Mesenchymal stem cell (in vitro differentiated cells and primary cell): Measurements from ENCODE around the gene TAF3.

Experiments
- DNase-seq: peaks from one replicate; pipeline ENCODE4 v3.0.0-alpha.2; 2013
- H2AFZ ChIP-seq: one replicate; pipeline ENCODE4 v1.6.1; 2013; ENCODE audit warnings: low read depth, mild to moderate bottlenecking, control low read depth, inconsistent platforms, low read length, moderate library complexity
- H2AK5ac ChIP-seq: 2 replicates; pipeline ENCODE4 v1.6.1; 2013; ENCODE audit warnings: low read length, moderate library complexity, mild to moderate bottlenecking, inconsistent platforms; ENCODE audit not compliant: severe bottlenecking
- H2BK120ac ChIP-seq: one replicate; pipeline ENCODE4 v1.6.1; 2013; ENCODE audit warnings: low read depth, mild to moderate bottlenecking, inconsistent platforms, low read length, moderate library complexity
- H2BK12ac ChIP-seq, 2 experiments: one replicate each; pipeline ENCODE4 v1.6.1; 2013; ENCODE audit warnings: inconsistent platforms in 2 of 2, low read length in 2 of 2, mild to moderate bottlenecking in 2 of 2, moderate library complexity in 2 of 2, control low read depth in 1 of 2
- H2BK15ac ChIP-seq: one replicate; pipeline ENCODE4 v1.6.1; 2013; ENCODE audit warnings: mild to moderate bottlenecking, low read depth, inconsistent platforms; ENCODE audit not compliant: poor library complexity, severe bottlenecking
- H2BK5ac ChIP-seq: 2 replicates; pipeline ENCODE4 v1.6.1; 2013; ENCODE audit warnings: low read depth, mild to moderate bottlenecking, low read length, control low read depth, inconsistent platforms; ENCODE audit not compliant: poor library complexity, severe bottlenecking
- H3K14ac ChIP-seq, 2 experiments: one replicate each; pipeline ENCODE4 v1.6.1; 2013; ENCODE audit warnings: inconsistent platforms in 2 of 2, low read length in 2 of 2, control low read depth in 1 of 2, mild to moderate bottlenecking in 1 of 2, moderate library complexity in 1 of 2
- H3K18ac ChIP-seq, 2 experiments: one replicate each; pipeline ENCODE4 v1.6.1; 2013; ENCODE audit warnings: inconsistent platforms in 2 of 2, low read length in 2 of 2, control low read depth in 1 of 2, low read depth in 1 of 2, mild to moderate bottlenecking in 1 of 2
- H3K23ac ChIP-seq, 2 experiments: one replicate each; pipeline ENCODE4 v1.6.1; 2013; ENCODE audit warnings: inconsistent platforms in 2 of 2, low read length in 2 of 2, mild to moderate bottlenecking in 2 of 2, moderate library complexity in 2 of 2, control low read depth in 1 of 2
- H3K27ac ChIP-seq: 2 replicates; pipeline ENCODE4 v1.5.1; 2013; ENCODE audit warnings: mild to moderate bottlenecking, moderate library complexity, low read length, control low read depth, inconsistent platforms; ENCODE audit not compliant: poor library complexity, severe bottlenecking
- H3K27me3 ChIP-seq, 2 experiments: 2 replicates each; pipeline versions ENCODE4 v1.6.1 to v1.7.0; 2013; ENCODE audit warnings: low read length in 2 of 2, mild to moderate bottlenecking in 2 of 2, moderate library complexity in 2 of 2, control low read depth in 1 of 2, inconsistent platforms in 1 of 2; ENCODE audit not compliant: control insufficient read depth in 1 of 2, insufficient read depth in 1 of 2
- H3K36me3 ChIP-seq, 2 experiments: 2 replicates each; pipeline versions ENCODE4 v1.6.1 to v1.7.0; 2013; ENCODE audit warnings: low read length in 2 of 2, control low read depth in 1 of 2, inconsistent platforms in 1 of 2, low read depth in 1 of 2, mild to moderate bottlenecking in 1 of 2; ENCODE audit not compliant: insufficient read depth in 2 of 2, control insufficient read depth in 1 of 2
- H3K4ac ChIP-seq, 2 experiments: one replicate each; pipeline ENCODE4 v1.6.1; 2013; ENCODE audit warnings: inconsistent platforms in 2 of 2, low read length in 2 of 2, mild to moderate bottlenecking in 2 of 2, moderate library complexity in 2 of 2, control low read depth in 1 of 2, low read depth in 1 of 2
- H3K4me1 ChIP-seq: 2 replicates; pipeline ENCODE4 v1.6.1; 2013; ENCODE audit warnings: low read depth, low read length, control low read depth; ENCODE audit not compliant: control insufficient read depth, insufficient read depth
- H3K4me2 ChIP-seq: 2 replicates; pipeline ENCODE4 v1.6.1; 2013; ENCODE audit warnings: low read length, mild to moderate bottlenecking, inconsistent platforms; ENCODE audit not compliant: poor library complexity, severe bottlenecking
- H3K4me3 ChIP-seq, 2 experiments: 2 replicates each; pipeline versions ENCODE4 v1.5.1 to v1.7.0; 2013; ENCODE audit warnings: low read length in 2 of 2, mild to moderate bottlenecking in 2 of 2, control low read depth in 1 of 2, low read depth in 1 of 2; ENCODE audit not compliant: insufficient read depth in 1 of 2
- H3K79me1 ChIP-seq: replicated peaks from 2 replicates; pipeline ENCODE4 v1.6.1; 2013; ENCODE audit warnings: mild to moderate bottlenecking, control low read depth, low read length, inconsistent platforms; ENCODE audit not compliant: poor library complexity, severe bottlenecking
- H3K9ac ChIP-seq: 2 replicates; pipeline ENCODE4 v1.7.0; 2013; ENCODE audit warnings: mild to moderate bottlenecking, low read length, moderate library complexity
- H3K9me3 ChIP-seq: 2 replicates; pipeline ENCODE4 v1.7.0; 2013; ENCODE audit warnings: mild to moderate bottlenecking, low read length; ENCODE audit not compliant: control insufficient read depth
- H4K8ac ChIP-seq: one replicate; pipeline ENCODE4 v1.6.1; 2013; ENCODE audit warnings: inconsistent platforms, mild to moderate bottlenecking, low read length, moderate library complexity
- H4K91ac ChIP-seq: one replicate; pipeline ENCODE4 v1.6.1; 2013; ENCODE audit warnings: mild to moderate bottlenecking, low read length, inconsistent platforms
- WGBS: methylation state at CpG from one replicate; pipeline ENCODE4 v1.1.7; 2013; ENCODE audit warnings: mixed read lengths; 5-methylcytosine and 5-hydroxymethylcytosine counted together

The TAF3 gene

GRCh38 chr10:8054494-8055407, 236.4 kb downstream of the TAF3 start, which contains the start of gene GATA3:
Gene GATA3, plus strand, starts transcription at chr10:8054688. Its CDS starts 968 bp downstream, at chr10:8055656.
- DNase-seq, result peak; percentile 92
- Histone ChIP-seq H3K79me1 (no peaks in the 10 kb centered on the region), H3K4me3 (peak within 1 kb of the TSS; percentile 28 to 70), H3K23ac (peak within 1 kb of the TSS; percentile 44 to 97), H4K91ac (peak within 1 kb of the TSS; percentile 91), H3K18ac (peak within 1 kb of the TSS; percentile 83 to 95), H3K4ac (peak within 1 kb of the TSS; percentile 71 to 75), H4K8ac (peak within 1 kb of the TSS; percentile 98), H2BK5ac (no peak within 1 kb of the TSS), H2AFZ (peak within 1 kb of the TSS; percentile 52), H3K36me3 (peaks cover 0 to 3% of the 10 kb centered on the region in 2 experiments), H3K4me2 (peak within 1 kb of the TSS; percentile 73), H3K9ac (no peak within 1 kb of the TSS), H3K9me3 (no peaks in the 10 kb centered on the region), H2BK12ac (peak within 1 kb of the TSS; percentile 11 to 68), H2BK120ac (peak within 1 kb of the TSS; percentile 74), H2BK15ac (no peak within 1 kb of the TSS), H3K27ac (no peak within 1 kb of the TSS), H3K14ac (peak within 1 kb of the TSS in 1 of 2 experiments; percentile 93), H3K27me3 (peaks cover 94 to 100% of the 10 kb centered on the region in 2 experiments), H3K4me1 (peaks cover 41% of the 10 kb centered on the region), H2AK5ac (no peak within 1 kb of the TSS)
- WGBS, result under 1% methylated on average over 29 of the region's 65 CpGs

GRCh38 chr10:8055420-8056349, 237.4 kb downstream of the TAF3 start:
- peak overlapping the region; percentile 71 to 75 for H3K4ac ChIP-seq
- H3K9me3 ChIP-seq, result no peaks in the 10 kb centered on the region
- H3K9ac ChIP-seq, result no peak overlapping the region
- WGBS, result 4% methylated on average over 78 of the region's 85 CpGs
- peaks cover 0 to 3% of the 10 kb centered on the region in 2 experiments for H3K36me3 ChIP-seq
- peak overlapping the region in 1 of 2 experiments; percentile 93 for H3K14ac ChIP-seq
- H3K23ac ChIP-seq, result peak overlapping the region; percentile 38 to 97
- DNase-seq, result no peak
- peak overlapping the region; percentile 34 for H3K4me2 ChIP-seq
- peak overlapping the region; percentile 91 for H4K91ac ChIP-seq
- peaks cover 94 to 100% of the 10 kb centered on the region in 2 experiments for H3K27me3 ChIP-seq
- H2BK120ac ChIP-seq, result peak overlapping the region; percentile 74
- H3K18ac ChIP-seq, result peak overlapping the region; percentile 83 to 95
- no peak overlapping the region for H2BK5ac ChIP-seq
- H4K8ac ChIP-seq, result peak overlapping the region; percentile 98
- H3K4me1 ChIP-seq, result peaks cover 31% of the 10 kb centered on the region
- no peak overlapping the region for H3K27ac ChIP-seq
- peak overlapping the region; percentile 52 for H2AFZ ChIP-seq
- peak overlapping the region in 1 of 2 experiments; percentile 68 for H2BK12ac ChIP-seq
- no peak overlapping the region for H2AK5ac ChIP-seq
- H3K79me1 ChIP-seq, result no peaks in the 10 kb centered on the region
- H2BK15ac ChIP-seq, result no peak overlapping the region
- peak overlapping the region in 1 of 2 experiments; percentile 11 for H3K4me3 ChIP-seq

DNA sequence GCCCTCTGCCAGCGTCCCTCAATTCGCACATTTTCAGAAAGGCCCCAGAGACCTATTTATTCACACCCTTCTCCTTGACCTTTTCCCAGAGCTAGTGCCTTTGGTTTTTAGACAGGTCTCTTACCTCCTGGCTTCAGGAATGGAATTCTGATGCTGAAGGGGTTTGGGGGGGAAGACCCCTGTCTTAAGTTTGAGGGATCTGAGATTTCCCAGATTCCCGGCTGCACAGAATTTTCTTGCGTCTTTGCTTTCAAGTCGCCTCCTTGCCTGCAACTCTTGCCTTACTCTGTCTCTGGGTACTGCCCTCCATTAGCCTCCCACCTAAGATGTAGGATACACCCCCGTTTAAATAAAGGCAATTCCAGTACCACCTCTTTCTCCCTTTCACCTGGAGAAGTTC, 238.1 kb downstream of the TAF3 start:
- H2BK15ac ChIP-seq, result no peak overlapping the region
- no peak overlapping the region for H3K4me3 ChIP-seq
- peaks cover 96 to 100% of the 10 kb centered on the region in 2 experiments for H3K27me3 ChIP-seq
- no peaks in the 10 kb centered on the region for H3K9me3 ChIP-seq
- H4K8ac ChIP-seq, result no peak overlapping the region
- H3K79me1 ChIP-seq, result no peaks in the 10 kb centered on the region
- H3K9ac ChIP-seq, result no peak overlapping the region
- WGBS, result 27% methylated on average over 5 of the region's 6 CpGs
- no peak overlapping the region for H3K4me2 ChIP-seq
- no peak overlapping the region for H3K27ac ChIP-seq
- peaks cover 0 to 3% of the 10 kb centered on the region in 2 experiments for H3K36me3 ChIP-seq
- no peak overlapping the region for H2AFZ ChIP-seq
- H3K4me1 ChIP-seq, result peaks cover 28% of the 10 kb centered on the region
- H2BK120ac ChIP-seq, result no peak overlapping the region
- H2BK12ac ChIP-seq, result no peak overlapping the region
- H3K23ac ChIP-seq, result no peak overlapping the region
- no peak overlapping the region for H3K14ac ChIP-seq
- H2AK5ac ChIP-seq, result no peak overlapping the region
- no peak overlapping the region for H3K4ac ChIP-seq
- no peak overlapping the region for H4K91ac ChIP-seq
- no peak overlapping the region for H2BK5ac ChIP-seq
- no peak for DNase-seq
- H3K18ac ChIP-seq, result no peak overlapping the region
